HG02981 (cell line): ENCODE measurements around the gene GARNL3.

Experiments used
- ATAC-seq: cut with Tn5 transposase; IDR thresholded peaks from one replicate; pipeline ENCODE4 v1.9.1; 2021; ENCODE audit warnings: mild to moderate bottlenecking, moderate library complexity; ENCODE audit not compliant: unreplicated experiment

The GARNL3 gene

DNA sequence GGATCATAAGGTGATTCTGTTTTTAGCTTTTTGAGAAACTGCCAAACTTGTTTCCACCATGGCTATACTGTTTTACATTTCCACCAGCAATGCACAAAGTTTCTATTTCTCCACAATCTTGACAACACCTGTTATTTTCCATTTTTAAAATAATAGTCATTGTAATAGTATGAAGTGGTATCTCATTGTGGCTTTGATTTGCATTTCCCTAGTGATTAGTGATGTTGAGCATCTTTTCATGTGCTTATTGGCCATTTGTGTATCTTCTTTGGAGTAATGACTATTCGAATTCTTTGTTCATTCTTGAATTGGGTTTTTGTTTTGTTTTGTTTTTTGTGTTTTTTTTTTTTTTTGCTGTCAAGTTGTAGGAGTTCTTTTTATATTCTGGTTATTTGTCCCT, 4.9 kb downstream of the GARNL3 start:
- ATAC-seq = no peak

GRCh38 chr9:127273326-127273725, 8.8 kb downstream of the GARNL3 start:
- no peak for ATAC-seq

GRCh38 chr9:127277099-127277498, 12.5 kb downstream of the GARNL3 start:
- no peak for ATAC-seq

- ATAC-seq = no peak
Measured at GRCh38 chr9:127277770-127278169, 13.2 kb downstream of the GARNL3 start.

GRCh38 chr9:127278372-127278771, 13.8 kb downstream of the GARNL3 start:
- ATAC-seq = no peak

DNA sequence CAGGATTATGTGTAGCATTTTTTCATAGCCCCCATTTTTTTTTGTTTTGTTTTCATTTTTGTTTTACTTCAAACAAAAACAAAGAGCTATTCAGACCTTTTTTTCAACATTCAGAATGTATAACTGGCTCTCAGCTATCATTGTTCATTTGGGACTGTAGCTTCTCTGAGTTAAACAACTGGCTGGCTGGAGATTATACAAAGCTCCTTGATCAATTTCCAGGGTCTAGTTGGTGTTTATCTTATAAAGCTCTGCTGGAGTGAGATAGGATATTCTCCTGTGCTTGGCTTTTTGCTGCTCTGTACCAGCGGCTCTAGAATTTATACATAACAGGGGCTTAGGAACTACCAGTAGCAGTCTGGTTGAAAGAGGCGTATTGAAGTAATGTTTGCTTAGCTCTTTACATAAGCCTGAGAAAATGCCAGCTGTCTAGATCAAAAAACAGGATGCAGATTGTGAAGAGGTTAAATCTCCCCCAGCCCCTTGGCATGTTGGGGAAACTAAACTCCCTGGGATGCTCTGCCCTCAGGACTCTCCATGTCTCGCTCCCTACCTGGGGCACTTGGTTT, 15.2 kb downstream of the GARNL3 start:
- no peak for ATAC-seq

DNA sequence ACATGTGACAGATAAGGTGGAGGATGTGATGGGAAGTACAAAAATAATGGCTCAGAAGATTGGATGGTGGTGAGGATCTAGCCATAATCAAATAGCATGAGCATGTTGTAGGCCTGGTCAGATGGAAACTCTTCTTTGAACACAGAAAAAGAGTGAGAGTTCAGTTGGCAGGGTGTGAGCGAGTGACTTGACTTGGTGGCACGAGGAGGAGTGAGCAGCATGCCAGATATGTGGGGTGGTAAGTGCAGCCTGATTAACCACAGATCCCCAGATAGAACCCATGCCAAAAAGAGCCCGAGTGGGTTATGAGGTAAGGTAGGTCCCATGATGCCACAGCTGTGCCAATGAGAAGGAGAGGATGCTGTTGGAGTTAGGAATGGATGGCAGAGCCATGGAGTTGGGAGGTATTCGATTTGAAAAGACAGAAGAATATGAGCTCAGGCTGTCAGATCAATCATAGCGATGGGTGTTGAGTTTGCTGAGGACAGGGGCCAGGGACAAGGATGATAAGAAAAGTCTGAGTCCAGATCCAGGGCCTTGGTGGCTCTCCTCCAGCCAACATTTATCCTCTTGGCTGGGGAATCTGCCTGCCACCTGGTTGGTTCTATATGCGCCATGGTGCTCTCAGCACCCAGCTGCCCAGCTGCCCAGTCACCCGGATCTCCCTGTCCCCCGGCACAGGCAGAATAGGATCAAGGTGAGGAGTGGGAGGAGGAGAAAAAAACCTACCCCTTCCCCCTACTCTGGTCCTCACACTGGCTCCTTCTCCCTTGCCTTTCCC, 16.5 kb downstream of the GARNL3 start:
- ATAC-seq = no peak

DNA sequence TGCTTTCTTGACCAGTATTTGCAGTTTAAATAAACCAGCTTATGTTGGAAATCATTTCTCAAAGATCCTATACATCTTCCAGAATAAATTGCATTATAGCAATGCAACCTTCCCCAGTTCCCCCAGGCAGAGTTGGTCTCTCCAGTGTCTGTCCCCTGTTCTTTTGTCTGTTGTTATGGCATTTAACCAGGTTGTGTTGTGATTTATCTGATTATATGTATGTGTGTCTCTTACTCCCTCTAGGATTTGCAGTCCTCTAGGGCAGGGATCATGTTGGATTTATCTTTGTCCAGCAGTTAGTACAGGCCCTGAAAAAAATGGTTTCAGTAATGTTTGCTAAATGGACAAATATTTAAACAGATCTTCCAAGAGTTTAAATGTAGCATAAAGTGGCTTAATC, 17.3 kb downstream of the GARNL3 start:
- ATAC-seq = no peak

GRCh38 chr9:127282611-127283010, 18.0 kb downstream of the GARNL3 start:
- ATAC-seq = no peak

- ATAC-seq = no peak
Measured at GRCh38 chr9:127283135-127283534, 18.6 kb downstream of the GARNL3 start.

- no peak for ATAC-seq
Measured at GRCh38 chr9:127283917-127284497, 19.4 kb downstream of the GARNL3 start.

DNA sequence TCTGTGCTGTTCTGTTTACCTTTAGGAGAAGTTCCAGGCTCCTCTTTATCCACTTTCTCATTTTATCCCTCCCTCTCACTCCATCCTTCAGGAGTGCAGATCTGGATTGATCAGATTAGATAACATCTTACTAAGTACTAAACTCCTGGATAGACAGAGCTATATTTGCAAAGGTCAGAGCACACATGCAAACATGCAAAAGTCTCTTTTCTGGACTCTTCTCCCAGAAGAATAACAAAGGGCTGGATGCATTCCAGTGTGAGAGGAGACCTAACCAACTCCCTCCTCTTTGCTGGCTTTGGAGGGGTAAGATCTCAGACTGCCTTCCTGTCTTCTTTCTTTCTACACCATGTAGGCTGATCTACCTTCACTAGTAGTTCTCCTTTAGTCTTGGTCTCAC, 21.4 kb downstream of the GARNL3 start:
- no peak for ATAC-seq

DNA sequence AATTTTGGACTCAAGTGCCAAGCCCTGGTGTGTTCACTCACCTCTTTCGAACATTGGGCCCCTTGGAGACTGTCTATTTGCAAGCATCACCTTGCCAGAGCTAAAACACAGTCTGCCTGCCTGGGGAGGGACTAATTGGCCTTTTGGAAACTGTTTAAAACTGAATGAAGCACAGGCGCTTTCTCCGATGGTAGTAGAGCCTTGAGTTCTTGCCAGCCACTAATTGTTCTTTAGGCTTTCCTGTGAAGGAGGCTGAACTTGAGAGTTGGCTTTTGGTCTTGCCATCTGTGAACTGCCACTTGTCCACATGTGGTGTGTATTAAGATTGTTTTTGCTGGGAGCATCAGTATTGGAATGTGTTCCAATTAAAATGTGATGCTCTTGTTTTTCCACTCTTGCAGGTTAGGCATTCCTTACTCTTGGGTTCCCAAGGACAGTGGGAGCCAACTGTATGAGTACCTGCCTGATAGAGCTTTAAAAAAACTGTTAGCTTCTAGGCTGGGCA, 26.0 kb downstream of the GARNL3 start:
- no peak for ATAC-seq

- no peak for ATAC-seq
Measured at GRCh38 chr9:127291246-127291778, 26.7 kb downstream of the GARNL3 start.

DNA sequence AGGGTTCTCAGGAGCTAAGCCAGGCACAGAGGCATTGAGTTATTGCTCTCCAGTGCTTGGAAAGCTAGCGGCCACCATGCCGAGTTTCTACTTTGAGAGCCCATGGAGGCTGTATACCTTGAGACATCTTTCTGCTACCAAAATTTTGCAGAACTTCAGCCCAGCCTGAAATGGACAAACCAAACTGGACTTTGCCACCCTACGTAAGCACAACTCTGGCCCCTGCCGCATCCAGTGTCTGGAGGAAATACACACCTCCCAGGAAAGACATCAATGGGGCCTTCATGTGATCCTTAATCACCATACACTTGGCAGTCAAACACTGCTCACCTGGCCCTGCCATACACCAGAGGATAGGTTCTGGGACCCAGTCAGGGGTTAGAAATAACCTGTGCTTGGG, 27.8 kb downstream of the GARNL3 start:
- no peak for ATAC-seq

DNA sequence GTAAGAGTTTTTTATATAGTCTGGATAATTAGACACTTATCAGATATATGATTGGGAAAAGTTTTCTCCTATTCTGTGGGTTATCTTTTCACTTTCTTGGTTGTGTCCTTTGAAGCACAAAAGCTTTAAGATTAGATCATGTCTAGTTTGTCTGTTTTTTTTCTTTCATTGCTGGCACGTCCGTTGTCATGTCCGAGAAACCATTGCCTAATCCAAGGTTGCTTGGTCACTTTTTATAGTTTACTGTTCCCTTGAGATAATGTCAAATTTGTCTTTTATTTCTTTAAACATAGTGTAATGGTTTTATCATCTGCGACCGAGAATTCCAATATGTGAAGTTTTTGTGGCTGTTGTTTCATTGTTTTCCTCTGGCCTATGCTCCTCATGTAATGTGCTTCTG, 28.8 kb downstream of the GARNL3 start:
- no peak for ATAC-seq

DNA sequence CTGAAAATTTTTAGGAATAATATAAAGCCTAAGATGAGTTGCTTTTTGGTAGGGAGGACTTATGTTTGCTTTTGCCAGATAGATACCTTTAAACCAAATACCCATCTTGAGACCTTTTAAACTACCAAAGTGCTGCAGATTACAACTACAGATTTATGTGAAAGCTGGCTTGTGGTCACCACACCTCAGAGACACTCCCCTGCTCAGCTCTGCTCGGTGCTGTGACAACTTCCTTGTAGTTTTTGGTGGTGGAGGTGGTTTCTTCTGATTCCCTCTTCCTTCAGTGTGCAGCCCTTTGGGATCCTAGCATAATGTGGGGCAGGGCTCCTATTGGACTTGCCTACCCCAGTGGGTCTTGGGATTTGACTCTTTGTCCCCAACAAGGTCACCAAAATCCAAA, 29.2 kb downstream of the GARNL3 start:
- no peak for ATAC-seq

DNA sequence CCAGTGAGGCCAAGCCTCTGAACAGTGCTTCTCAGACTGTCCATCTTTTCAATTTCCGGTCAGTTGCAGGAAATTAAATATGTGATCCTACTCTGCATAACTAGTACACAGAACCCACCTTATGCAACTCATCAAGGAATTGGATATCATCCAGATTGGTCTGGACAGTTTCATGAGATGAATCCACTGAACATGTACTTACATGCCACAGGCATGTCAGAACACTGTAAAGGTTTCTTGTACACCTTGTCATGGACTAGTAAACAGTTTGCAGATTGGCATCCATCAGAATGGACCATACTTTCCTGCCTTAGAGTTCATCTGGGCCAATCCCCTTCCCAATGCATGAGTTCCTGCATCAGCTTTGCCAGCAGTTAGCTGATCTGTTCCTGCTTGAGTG, 30.4 kb downstream of the GARNL3 start:
- no peak for ATAC-seq

- ATAC-seq = no peak
Measured at GRCh38 chr9:127300886-127301447, 36.4 kb downstream of the GARNL3 start.

- no peak for ATAC-seq
Measured at GRCh38 chr9:127303830-127304229, 39.3 kb downstream of the GARNL3 start.

GRCh38 chr9:127305206-127305837, 40.7 kb downstream of the GARNL3 start:
- ATAC-seq = no peak
